Measurements from ENCODE around the gene DAPK1. TPM values are rescaled to one million over a fixed set of nuclear protein-coding genes. Genes with fewer than 3 reads are reported as not detected.

DAPK1 gene
- polyA plus RNA-seq, 10 donors = 15.9 to 26.7 (median 21.2) TPM

DNA sequence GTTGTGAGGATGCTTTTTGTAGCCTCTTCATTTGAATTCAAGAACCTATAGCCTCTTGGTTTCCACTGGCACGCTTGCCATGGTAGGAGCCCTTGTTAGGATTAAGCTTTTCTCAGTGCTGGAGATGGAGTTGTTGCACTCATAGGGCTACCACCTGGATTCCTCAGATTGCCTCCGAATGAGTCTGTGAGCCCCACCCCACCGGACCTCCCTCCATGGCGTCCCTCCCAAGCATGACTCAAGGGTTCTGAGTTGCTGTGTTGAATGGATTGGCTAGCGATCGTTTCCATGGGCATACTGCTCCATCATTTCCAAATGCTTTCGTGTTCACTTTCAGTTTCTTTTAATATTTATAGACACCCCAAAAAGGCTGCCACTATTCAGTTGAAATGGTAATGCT is 69.9 kb downstream of the DAPK1 start:
- DNase-seq = no peak

DNA sequence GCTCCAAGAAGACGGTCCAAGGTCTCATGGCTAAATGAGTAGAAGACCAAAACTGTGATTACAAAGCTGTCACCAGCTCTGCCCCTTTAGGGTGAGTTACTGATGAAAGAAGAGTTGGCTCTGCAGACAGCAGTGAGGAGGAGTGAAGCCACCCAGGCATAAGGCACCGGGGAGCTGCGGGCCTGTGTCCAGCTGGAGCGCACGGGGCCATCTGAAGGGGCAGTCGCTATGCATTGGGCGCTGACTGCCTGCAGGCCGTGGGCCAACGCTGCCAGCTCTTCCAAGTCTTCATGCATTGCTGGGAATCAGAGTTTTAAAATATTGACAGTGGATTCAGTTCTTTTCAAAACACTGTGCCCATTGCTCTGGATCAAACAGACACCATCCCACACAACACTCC is 70.3 kb downstream of the DAPK1 start:
- DNase-seq = no peak

DNA sequence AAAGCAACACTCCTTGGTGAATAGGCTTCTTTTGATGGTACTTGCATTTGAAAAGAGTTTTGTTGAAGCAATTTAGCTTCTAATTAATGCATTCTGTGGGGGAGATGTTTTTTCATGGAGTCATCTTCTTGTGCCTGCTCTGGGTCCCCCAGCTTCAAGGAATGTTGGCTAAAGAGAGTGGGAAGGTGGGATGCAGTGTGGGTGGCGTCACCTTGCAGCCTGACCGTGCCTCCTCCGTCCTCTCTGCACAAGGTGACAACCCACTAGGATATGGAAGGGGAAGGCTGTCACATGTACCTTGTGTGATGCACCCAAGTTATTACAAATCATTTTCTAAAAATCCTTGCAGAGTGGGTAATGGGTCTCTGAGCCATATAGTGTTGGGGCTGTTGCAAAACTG is 70.7 kb downstream of the DAPK1 start:
- DNase-seq = no peak

DNA sequence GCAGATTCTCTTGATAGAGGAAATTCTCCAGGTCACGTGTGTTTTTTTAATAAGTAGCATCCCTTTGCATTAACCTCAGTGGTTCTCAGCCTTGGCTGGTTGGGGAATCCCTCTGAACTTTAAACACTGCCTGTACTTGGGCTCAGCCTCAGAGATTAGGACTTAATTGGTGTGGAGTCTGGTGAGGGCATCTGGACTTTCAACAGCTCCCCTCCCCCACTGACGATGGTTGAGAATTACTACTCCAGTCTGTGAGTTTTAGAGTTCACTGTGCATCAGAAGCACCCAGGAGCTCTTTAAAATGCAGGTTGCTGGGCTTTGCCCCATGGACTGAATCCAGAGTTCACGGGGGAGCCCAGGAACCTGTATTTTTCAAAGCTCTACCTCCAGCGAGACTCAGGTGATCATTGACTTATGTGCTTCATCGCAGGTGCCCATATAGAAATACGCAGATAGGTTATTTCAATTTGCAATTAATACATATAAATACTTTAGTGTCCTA is 71.4 kb downstream of the DAPK1 start:
- DNase-seq = no peak

DNA sequence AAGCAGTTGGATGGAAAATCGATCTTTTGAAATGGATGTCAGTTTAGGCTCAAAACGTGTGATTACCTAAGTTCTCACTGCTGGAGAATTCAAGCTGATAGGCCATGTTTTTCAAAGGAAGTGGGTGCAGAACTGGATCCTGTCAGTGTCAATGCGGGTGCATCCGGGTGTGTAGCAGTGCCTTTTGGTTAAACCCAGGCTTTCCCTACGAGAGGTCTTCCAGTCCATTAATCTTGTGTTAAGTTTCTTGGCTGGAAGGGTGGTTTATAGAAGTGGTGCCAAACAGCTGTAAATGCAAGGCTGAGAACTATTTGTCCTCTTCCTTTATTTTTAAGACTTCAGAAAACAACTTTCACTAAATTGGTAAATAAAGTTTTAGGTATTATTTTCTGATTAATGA is 71.9 kb downstream of the DAPK1 start:
- DNase-seq = peak in 2 of 3 donors; percentile 44 to 61

DNA sequence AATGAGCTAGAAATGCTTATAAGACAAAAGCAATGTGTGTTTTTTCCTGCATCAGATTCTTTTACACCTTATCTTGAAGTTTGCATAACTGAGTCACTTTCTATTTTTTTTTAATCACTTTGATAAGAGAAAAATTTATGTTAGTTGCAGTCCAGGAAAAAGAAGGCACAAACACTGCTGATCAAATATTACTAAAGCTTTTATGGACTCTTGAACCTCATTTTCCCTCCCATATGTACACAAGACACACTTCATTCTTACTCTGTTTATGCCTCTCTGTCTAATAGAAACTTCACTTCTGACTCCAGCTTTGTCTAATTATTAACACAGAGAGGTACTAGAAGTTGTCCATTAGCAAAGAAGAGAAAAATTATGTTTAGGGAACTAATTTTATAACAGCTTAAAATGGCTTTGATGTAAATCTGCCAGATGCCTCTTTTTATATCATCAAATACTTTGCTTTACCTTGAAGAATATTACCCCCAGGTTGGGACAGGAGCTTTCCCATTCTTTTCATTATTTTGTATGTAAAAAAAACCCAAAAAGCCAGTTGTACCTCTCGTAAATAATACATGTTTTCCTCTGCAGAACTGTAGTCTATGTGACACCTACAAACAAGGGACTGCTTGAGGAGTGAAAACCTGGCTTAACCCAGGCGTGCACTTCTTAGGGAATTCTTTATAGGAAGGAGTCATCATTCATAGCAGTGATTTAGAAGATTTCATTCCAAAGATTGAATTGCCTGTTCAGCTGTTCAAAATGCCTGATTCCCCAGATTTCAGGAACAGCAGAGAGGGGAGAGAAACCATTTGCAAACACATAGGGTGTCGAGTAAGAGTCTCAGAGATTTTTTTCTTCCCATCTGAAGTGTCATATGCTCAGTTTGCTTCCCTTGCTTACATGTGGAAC is 72.6 kb downstream of the DAPK1 start:
- no peak for DNase-seq

DNA sequence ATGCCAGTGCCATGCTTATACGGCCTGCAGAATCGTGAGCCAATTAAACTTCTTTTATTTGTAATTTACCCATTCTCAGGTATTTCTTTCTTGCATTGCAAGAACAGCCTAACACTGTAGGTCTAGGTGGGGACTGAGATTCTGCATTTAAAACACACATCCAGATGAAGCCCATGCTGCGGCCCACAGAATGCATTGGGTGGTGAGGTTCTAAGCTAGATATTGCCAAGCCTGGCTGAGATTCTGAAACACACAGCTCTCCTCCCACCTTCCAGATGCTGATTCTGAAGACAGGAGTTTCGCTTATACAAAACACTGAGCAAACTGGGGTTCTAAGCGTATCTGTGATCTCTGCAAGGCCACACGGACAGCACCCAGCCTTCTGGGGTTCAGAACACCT is 75.1 kb downstream of the DAPK1 start:
- no peak for DNase-seq

DNA sequence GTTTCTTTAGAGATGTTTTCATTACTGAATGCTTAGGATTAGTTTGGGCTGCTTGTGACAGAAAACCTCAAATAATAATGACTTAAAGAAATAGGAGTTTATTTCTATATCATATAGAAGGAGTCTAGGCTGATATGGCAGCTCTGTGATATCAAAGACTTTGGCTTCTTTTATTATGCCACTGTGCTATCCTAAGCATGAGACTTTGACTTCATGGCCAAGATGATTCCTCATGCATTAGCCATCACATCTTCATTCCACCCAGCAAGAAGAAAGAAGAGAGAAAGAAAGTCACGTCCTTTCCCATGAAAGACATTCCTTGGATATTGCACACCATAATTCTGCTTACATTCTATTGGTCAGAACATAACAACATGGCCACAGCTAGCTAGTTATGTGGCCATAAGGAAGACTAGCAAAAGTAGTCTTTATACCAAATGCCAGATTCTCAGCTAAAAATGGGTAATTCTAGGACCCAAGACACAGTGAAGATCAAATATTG is 76.2 kb downstream of the DAPK1 start:
- DNase-seq = no peak

DNA sequence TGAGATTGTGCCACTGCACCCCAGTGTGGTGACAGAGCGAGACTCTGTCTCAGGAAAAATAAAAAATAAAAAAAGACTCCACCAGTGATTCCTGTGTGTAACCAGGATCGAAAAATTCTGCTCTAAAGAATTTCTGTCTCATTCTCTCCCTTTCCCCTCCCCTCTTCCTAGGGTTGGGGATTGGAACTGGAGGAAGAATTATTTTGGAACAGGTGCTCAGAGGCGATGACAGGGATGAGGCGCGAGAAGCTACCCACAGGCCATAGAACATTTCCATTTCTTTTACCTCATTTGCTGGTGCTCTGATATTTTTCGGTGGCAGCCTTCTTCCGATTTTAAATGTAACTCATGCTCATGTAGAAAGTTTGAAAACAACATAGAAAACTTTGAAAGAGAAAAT is 80.1 kb downstream of the DAPK1 start:
- peak in 1 of 3 donors; percentile 37 for DNase-seq

DNA sequence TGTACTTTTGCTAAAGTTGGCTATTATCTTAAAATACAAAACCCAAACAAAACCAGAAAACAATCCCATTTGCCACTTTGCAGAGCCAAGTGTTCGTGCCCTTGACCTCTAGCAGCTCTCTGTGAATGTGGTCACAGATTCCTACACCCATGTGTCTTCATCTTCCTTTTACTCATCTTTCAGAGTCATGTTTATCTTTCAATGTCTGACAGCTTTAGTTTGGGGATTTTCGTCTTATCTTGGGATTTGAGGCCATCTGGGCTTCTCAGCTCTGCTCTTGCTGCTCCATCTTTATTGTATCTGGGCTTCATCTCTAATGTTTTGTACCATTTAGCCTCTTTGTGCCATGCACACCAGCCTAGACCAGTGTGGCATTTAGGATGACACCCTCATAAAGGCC is 81.0 kb downstream of the DAPK1 start:
- no peak for DNase-seq

DNA sequence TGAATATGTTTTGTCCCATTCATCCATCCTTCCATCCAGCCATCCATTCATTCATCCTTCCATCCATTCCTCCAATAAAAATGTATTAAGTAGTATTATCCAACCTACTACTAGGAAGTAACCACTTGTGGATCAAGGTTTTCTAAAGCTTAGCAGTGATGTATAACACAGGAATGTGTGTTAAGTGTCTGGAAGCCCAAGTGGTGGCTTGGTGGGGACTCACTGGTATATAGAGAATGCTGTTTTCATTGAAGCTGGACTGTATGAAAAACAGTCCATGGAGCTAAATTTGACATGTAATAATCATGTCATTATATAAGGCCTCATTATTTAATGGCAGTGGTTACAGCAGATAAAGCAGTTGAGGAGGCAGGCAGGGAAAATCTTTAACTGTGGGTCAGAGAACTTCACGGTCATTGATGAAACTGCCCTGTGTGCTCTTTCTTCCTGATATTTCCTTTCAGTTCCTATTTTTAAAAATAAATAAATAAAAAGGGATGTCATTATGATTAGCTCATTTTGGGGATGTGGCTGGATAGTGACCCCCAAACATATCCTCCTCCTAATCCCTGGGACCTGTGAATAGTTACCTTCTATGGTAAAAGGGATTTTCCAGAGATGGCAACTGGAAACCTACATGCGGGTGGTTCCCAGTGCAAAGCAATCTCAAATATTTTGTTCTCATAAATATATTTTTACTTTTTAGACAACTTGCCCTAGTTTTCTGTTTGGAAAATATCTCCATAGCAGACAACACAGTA is 82.3 kb downstream of the DAPK1 start:
- no peak for DNase-seq

DNA sequence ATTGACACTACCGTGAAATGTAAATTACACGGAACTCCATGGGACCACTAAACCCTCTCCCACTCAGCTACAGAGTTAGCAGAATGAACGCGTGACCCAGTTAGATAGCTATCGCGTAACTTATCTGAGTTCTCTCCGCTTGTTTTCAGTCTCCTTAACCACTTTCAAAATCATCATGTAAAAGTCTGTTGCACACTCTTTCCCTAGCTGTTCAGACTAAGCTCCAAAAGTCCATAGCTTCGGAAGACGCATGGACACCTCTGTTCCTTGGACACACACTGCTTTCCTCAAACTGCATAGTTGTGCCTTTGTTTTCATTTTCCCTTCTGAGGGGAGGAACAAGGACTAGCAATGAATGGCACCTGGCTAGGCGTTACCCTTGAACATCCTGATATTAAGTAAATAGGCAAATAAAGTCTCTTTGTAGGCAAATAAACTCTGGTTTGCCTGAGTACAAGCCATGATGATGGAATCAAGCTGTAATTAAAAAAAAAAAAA is 83.3 kb downstream of the DAPK1 start:
- no peak for DNase-seq

DNA sequence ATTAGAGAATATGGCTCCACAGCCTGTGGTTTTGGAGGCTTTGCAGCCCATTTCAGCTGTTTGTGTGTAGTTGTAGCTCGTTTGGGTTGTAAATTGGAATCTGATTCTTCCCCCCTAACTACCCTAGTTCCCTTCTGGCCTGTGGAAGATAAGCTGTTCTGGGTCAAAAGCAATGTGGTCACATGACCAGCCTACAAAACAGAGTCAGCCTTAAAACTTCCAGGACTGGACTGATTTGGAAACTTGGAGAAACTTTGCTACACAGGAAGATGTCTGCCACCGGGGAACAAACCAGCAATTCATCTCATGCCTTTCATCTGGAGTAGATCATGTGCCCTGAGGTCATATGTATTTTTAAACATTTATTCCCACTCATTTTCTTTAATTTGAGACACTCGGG is 83.8 kb downstream of the DAPK1 start:
- peak in 1 of 3 donors; percentile 59 for DNase-seq

DNA sequence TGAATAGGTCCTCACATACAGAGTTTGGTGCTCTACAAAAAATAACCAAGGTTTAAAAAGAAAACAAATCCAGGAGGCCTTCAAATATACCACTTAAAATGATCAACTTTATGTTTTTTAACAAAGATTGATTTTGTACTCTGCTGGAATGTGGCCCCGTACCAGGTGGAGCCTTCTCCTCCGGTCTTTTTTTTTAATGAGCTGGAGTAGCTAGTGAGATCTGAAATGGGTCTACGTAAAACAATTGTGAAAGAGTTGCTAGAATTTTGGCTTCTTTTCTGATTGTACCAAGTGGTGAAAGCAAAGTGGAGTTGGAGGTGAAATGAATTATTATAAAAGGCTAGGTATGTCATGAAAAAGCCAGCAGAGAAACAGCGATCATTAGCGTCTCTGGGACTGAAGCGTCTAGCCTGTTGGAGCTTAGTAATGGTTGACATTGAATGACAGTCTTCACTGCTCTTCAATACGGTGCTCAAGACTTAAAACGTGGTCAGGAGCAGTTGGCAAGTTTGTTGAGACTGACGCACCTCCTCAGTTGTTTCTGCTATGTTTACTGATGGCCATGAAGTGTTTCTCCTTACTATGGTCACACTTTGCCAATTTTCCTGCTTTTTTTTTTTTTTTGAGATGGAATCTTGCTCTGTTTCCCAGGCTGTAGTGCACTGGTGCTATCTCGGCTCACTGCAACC is 84.4 kb downstream of the DAPK1 start:
- DNase-seq = no peak

DNA sequence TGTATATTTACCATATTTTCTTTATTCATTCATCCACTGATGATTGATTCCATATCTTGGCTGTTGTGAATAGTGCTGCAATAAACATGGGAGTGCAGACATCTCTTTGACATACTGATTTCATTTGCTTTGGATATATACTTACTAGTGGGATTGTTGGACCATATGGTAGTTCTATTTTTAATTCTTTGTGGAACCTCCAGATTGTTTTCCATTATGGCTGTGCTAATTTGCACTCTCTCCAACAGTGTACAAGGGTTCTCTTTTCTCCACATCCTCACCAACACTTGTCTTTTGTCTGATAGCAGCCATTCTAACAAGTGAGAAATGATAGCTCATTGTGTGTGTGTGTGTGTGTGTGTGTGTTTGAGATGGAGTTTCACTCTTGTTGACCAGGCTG is 86.7 kb downstream of the DAPK1 start:
- DNase-seq = no peak

DNA sequence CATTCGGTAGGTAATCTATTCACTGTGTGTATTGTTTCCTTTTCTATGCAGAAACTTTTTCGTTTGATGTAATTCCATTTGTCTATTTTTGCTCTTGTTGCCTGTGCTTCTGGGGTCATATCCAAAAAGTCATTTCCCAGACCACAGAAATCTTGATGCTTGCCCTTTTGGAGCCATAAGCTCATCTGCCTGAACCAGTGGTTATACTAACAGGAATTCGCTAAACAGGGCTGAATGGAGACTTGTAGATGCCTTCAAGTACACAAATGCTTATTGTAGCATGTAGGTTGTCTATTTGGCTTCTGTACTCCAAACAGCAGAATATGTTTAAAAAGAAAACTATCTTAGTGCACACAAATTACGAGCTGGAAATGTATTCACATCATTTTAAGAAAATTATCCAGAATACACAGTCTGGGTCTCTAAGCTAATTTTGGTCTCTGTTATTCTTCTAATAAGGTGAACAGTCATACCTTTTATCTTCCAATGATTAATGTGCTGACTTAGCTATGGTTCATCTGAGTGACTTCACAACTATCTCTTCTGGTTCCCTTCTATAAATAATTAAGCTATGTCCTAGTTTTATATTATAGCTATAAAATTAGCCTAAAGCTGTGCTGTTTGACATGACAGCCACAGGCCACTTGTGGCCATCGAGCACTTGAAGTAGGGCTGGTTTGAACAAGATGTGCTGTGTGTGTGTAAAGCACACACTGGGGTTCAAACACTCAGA is 87.6 kb downstream of the DAPK1 start:
- DNase-seq = no peak

DNA sequence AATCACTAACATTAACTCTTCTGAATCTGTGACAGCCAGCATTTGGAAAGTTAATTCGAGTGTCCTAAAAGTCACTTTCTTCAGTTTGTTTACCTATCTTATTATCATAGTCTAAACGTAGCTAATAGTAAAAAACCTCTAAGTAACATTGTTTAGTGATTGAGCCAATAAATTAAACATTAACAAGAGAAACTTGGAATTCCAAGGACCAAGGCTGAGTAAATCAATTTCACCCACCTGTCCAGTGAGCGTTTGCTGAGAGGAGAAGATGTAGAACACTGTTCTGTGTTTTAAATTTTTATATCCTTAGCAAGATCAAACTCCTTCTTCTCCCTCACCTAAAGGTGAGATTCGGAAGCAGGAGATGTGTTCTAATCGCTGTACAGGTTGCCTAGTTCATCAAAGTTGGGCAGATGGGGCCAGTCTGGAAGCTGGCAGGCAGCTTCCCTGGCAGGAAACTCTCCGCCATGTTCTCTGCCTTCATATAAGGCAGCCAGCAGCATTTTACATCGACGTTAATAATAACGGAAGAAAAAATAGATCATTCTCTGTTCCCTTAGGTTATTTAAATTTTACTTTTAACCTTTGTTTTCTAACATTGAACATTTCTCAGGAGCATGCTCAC is 89.2 kb downstream of the DAPK1 start:
- DNase-seq = no peak

DNA sequence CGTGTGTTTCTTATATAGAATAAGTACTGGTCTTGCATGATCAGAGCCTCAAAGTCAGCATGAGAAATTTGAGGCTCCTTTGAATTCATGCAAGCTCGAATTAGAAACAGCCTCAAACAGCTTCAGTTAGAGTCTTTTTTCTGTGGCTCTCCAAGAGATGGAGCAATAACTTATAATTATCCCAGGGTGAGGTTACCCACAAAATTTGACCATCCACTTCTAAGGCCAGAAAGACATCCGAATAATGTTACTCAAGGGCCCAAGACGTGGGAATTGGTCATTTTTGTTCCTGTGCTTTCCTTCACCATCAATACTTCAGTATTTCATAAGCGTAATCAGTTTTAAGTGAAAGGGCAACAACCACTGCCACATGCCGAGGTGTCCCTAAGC is 89.7 kb downstream of the DAPK1 start:
- DNase-seq = no peak

DNA sequence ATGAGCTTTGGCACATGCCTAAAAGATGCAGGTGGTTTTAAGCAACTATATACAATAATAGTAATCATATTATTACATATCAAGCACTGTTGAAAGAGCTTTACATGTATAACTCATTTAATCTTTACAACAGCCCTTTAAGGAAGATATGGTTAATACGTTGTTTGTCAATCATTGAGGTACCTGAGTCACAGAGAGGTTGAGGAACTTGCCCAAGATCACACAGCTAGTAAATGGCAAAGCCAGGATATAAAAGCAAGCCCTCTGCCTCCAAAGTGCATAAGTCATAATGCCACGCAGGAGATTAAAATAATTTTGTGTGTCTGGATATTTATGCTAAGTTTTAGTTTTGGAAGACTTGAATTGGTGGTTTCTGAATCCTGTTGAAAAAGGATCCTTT is 90.2 kb downstream of the DAPK1 start:
- no peak for DNase-seq

DNA sequence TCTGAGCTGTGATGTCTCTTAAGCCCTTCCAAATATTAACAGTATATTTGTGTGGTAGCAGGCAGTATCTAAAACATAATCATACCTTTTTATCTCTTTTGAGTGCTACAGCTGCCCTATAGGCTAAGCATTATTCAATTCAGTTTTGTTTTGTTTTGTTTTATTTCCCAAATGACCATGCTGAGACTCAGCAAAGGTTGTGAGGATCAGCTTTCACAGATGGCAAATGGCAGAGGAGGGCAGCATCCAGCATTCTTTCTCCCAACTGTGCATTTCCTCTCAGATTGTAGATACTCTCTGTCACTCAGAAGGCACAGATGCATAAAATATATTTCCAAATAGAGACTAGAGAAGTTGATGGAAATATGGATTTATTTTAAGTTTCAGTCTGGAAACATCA is 90.7 kb downstream of the DAPK1 start:
- DNase-seq = no peak

DNA sequence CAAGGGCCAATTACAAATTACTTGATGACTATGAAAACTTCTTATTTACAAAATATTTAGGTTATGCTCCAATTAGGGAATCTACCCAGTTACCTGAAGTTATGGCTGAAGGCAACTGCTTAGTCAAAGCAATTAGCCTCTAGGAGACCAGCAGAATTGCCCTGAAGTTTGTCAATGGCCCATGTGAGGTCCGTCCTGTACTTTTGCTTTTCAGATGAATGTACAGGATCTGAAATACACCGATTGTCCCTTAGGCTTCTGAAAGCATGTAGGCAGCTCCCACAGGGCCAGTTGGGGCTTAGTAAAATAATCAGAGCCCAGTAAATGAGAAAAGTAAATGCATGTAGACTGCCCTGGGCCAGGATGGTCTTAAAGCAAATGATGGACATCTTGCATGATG is 93.3 kb downstream of the DAPK1 start:
- no peak for DNase-seq
